Measurements from ENCODE around the gene PIEZO2.

The PIEZO2 gene

DNA sequence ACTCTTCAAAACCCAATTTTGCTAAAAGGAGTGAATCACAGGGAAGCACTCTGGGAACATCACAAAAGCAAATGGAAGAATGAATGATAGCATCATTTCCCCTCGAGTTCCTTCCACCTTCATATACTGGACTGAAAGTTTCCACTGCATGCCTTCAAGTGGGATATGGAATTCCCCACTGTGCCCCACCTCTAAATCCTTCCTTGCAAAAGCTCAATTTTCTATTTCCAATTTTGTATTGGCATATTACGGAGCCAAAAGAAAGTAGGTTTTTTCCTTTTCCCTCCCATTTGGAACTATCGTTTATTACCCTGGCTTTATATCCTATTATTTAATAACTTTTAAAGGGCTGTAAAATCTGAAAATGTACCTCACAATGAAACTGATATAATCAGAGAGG is 149.3 kb downstream of the PIEZO2 start:
- Histone ChIP-seq H3K4me1 (ENCODE audit: control insufficient read depth, insufficient read depth, low read length) (no peaks in the 10 kb centered on the region), H3K36me3 (ENCODE audit: control insufficient read depth, insufficient read depth, low read length) (no peaks in the 10 kb centered on the region), H3K4me3 (ENCODE audit: low read length) (no peak overlapping the region), H3K27ac (ENCODE audit: low read length) (no peak overlapping the region), H3K9me3 (ENCODE audit: control insufficient read depth, insufficient read depth, low read length) (no peaks in the 10 kb centered on the region), H3K27me3 (ENCODE audit: control insufficient read depth, insufficient read depth, low read length) (no peaks in the 10 kb centered on the region)
- DNase-seq (ENCODE audit: low read depth, low spot score) = no peak
- no CpG with 5 or more reads among the region's 3 CpGs for WGBS (ENCODE audit: insufficient coverage, insufficient read length)

DNA sequence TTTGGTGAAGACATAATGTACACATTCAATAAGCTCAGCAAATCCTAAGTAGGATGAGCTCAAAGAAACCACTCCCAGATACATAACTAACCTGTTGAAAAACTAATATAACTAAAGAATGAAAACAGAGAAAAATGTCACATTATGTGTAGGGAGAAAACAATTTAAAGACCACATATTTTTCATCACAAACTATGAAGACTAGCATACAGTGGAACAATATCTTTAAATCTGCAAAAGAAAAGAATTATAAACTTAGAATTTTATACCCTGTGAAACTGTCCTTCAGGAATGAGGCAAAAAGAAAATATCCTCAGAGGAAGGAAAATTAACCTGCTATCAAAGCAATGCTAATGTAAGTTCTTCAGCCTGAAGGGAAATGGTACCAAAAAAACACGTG is 151.5 kb downstream of the PIEZO2 start:
- DNase-seq (ENCODE audit: low read depth, low spot score) = no peak
- no peaks in the 10 kb centered on the region for H3K9me3 ChIP-seq (ENCODE audit: control insufficient read depth, insufficient read depth, low read length)
- H3K27ac ChIP-seq (ENCODE audit: low read length) = no peak overlapping the region
- no CpG with 5 or more reads among the region's 1 CpG for WGBS (ENCODE audit: insufficient coverage, insufficient read length)
- no peaks in the 10 kb centered on the region for H3K27me3 ChIP-seq (ENCODE audit: control insufficient read depth, insufficient read depth, low read length)
- no peak overlapping the region for H3K4me3 ChIP-seq (ENCODE audit: low read length)
- no peaks in the 10 kb centered on the region for H3K4me1 ChIP-seq (ENCODE audit: control insufficient read depth, insufficient read depth, low read length)
- no peaks in the 10 kb centered on the region for H3K36me3 ChIP-seq (ENCODE audit: control insufficient read depth, insufficient read depth, low read length)

DNA sequence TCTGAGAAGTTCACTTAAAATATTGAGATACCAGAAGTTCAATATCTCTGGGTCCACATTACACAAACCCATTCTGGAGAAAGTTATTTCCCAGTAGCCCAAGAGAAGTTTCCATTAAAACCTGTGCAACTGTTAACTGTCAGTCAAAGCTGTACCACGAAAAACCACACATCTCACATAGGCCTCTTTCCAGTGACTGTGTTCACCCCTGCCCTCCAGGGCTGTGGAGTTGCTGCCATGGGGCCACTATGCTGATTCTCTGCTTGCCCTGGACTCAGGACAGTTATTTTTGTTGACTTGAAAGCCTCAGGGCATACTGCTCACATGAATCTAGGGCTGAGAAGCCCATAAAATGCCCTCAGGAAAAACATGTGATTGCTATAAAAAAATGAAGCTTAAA is 153.8 kb downstream of the PIEZO2 start:
- H3K27me3 ChIP-seq (ENCODE audit: control insufficient read depth, insufficient read depth, low read length) = no peaks in the 10 kb centered on the region
- H3K36me3 ChIP-seq (ENCODE audit: control insufficient read depth, insufficient read depth, low read length) = no peaks in the 10 kb centered on the region
- no peaks in the 10 kb centered on the region for H3K9me3 ChIP-seq (ENCODE audit: control insufficient read depth, insufficient read depth, low read length)
- no peak for DNase-seq (ENCODE audit: low read depth, low spot score)
- no peak overlapping the region for H3K4me3 ChIP-seq (ENCODE audit: low read length)
- H3K27ac ChIP-seq (ENCODE audit: low read length) = no peak overlapping the region
- WGBS (ENCODE audit: insufficient coverage, insufficient read length) = no CpG with 5 or more reads among the region's 1 CpG
- H3K4me1 ChIP-seq (ENCODE audit: control insufficient read depth, insufficient read depth, low read length) = no peaks in the 10 kb centered on the region

DNA sequence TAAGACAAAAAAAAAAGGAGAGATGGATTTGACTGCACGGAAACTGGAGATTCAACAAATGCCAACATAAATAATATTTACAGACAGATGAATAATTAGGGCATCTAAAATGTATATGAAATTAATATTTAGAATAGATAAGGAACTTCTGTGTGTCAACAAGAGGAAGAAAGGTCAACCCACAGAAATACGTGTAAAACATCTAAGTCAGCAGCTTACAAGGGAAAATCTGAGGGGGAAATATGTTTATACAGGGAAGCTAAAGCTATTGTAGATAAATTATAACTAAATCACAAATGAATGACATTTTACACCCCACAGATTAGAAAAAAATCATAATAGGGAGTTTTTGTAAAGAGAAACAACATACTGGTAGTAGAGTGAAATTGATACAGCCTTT is 159.9 kb downstream of the PIEZO2 start:
- H3K27me3 ChIP-seq (ENCODE audit: control insufficient read depth, insufficient read depth, low read length) = no peaks in the 10 kb centered on the region
- no peaks in the 10 kb centered on the region for H3K4me1 ChIP-seq (ENCODE audit: control insufficient read depth, insufficient read depth, low read length)
- no peak overlapping the region for H3K4me3 ChIP-seq (ENCODE audit: low read length)
- no peak for DNase-seq (ENCODE audit: low read depth, low spot score)
- no peak overlapping the region for H3K27ac ChIP-seq (ENCODE audit: low read length)
- H3K9me3 ChIP-seq (ENCODE audit: control insufficient read depth, insufficient read depth, low read length) = no peaks in the 10 kb centered on the region
- no CpG with 5 or more reads among the region's 2 CpGs for WGBS (ENCODE audit: insufficient coverage, insufficient read length)
- H3K36me3 ChIP-seq (ENCODE audit: control insufficient read depth, insufficient read depth, low read length) = no peaks in the 10 kb centered on the region

DNA sequence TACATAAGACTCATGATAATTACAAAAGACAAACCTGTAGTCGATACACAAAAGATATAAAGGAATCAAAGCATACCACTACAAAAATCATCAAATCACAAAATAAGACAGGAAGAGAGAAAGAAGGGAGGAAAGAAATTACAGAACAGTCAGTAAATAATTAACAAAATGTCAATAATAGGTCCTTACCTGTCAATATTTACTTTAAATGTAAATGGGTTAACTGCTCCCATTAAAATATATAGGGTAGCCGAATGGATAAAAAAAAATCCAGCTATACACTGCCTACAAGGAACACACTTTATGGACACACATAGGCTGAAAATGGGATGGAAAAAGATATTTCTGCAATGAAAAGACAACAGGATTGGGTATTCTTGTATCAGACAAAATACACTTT is 163.7 kb downstream of the PIEZO2 start:
- no peaks in the 10 kb centered on the region for H3K27me3 ChIP-seq (ENCODE audit: control insufficient read depth, insufficient read depth, low read length)
- no peak for DNase-seq (ENCODE audit: low read depth, low spot score)
- no peaks in the 10 kb centered on the region for H3K9me3 ChIP-seq (ENCODE audit: control insufficient read depth, insufficient read depth, low read length)
- no peaks in the 10 kb centered on the region for H3K4me1 ChIP-seq (ENCODE audit: control insufficient read depth, insufficient read depth, low read length)
- no peaks in the 10 kb centered on the region for H3K36me3 ChIP-seq (ENCODE audit: control insufficient read depth, insufficient read depth, low read length)
- no CpG with 5 or more reads among the region's 2 CpGs for WGBS (ENCODE audit: insufficient coverage, insufficient read length)
- no peak overlapping the region for H3K4me3 ChIP-seq (ENCODE audit: low read length)
- H3K27ac ChIP-seq (ENCODE audit: low read length) = no peak overlapping the region

DNA sequence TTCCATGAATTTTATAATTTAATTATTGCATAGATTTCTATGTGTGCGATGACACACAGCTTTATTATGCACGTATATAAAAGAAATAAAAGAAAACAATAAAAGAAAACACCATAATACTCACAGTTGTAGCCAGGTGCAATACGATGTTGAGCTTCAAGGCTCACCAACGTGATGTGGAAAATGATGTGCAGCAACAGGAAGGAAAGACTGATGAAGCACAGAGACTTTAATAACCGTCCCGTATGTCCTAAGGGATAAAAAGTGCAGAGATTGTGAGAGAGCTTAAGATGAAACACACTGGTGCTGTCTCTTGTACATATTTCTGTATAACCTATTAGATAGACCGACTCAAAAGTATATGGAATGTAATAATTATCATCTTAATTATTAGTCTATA is 170.0 kb downstream of the PIEZO2 start:
- Histone ChIP-seq H3K4me1 (ENCODE audit: control insufficient read depth, insufficient read depth, low read length) (no peaks in the 10 kb centered on the region), H3K9me3 (ENCODE audit: control insufficient read depth, insufficient read depth, low read length) (no peaks in the 10 kb centered on the region), H3K36me3 (ENCODE audit: control insufficient read depth, insufficient read depth, low read length) (no peaks in the 10 kb centered on the region), H3K27me3 (ENCODE audit: control insufficient read depth, insufficient read depth, low read length) (no peaks in the 10 kb centered on the region), H3K27ac (ENCODE audit: low read length) (no peak overlapping the region), H3K4me3 (ENCODE audit: low read length) (no peak overlapping the region)
- no peak for DNase-seq (ENCODE audit: low read depth, low spot score)
- WGBS (ENCODE audit: insufficient coverage, insufficient read length) = no CpG with 5 or more reads among the region's 7 CpGs

DNA sequence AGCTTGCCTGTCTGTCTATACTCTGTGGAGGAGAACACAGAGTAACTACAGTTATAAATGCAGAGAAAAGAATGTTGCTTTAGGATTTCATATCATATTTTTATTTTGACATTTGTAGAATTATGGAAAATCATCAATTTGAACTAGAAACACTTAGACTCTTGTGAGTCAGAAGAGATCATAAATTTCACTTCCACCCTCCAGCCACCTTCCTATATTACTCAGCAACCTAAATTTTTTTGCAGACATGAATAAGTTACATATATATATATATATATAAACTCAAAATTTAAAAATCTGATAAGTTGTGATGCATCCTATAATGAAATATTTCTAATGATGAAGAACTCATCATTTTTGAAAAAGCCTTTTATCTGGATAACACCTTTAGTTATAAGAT is 172.3 kb downstream of the PIEZO2 start:
- Histone ChIP-seq H3K36me3 (ENCODE audit: control insufficient read depth, insufficient read depth, low read length) (no peaks in the 10 kb centered on the region), H3K27me3 (ENCODE audit: control insufficient read depth, insufficient read depth, low read length) (no peaks in the 10 kb centered on the region), H3K9me3 (ENCODE audit: control insufficient read depth, insufficient read depth, low read length) (no peaks in the 10 kb centered on the region), H3K4me1 (ENCODE audit: control insufficient read depth, insufficient read depth, low read length) (no peaks in the 10 kb centered on the region), H3K27ac (ENCODE audit: low read length) (no peak overlapping the region), H3K4me3 (ENCODE audit: low read length) (no peak overlapping the region)
- no peak for DNase-seq (ENCODE audit: low read depth, low spot score)

DNA sequence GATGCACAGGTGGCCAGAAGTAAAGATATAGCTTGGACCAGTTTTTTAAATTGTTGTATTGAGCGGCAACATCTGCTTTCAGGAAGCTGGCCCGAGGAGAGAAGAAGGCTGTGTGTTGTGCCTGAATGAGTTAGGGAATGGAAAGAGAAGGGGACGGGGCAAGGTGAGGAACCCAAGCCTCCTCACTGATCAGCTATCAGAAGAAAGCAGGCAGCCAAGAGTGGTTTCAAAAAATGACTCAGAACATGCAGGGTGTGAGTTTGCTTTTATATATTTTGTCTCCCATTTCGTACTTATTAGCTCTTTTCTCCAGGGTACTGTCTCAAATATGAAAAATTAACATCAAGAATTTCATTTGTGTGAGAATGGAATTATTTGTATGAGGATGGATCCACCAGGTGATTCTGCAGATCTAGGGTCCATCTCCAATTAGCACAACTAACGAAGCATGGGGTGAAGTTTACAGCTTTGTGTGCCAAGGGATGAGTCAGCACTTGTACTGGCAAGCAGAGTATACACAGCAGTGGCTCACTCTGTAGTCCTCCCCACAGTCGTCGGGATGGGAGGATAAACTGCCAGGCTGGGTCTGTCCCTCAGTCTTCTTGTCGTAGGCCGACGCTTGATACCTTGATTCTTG is 175.7 kb downstream of the PIEZO2 start:
- Histone ChIP-seq H3K4me1 (ENCODE audit: control insufficient read depth, insufficient read depth, low read length) (no peaks in the 10 kb centered on the region), H3K27me3 (ENCODE audit: control insufficient read depth, insufficient read depth, low read length) (no peaks in the 10 kb centered on the region), H3K9me3 (ENCODE audit: control insufficient read depth, insufficient read depth, low read length) (no peaks in the 10 kb centered on the region), H3K36me3 (ENCODE audit: control insufficient read depth, insufficient read depth, low read length) (no peaks in the 10 kb centered on the region), H3K4me3 (ENCODE audit: low read length) (no peak overlapping the region), H3K27ac (ENCODE audit: low read length) (no peak overlapping the region)
- DNase-seq (ENCODE audit: low read depth, low spot score) = no peak
- WGBS (ENCODE audit: insufficient coverage, insufficient read length) = no CpG with 5 or more reads among the region's 10 CpGs

DNA sequence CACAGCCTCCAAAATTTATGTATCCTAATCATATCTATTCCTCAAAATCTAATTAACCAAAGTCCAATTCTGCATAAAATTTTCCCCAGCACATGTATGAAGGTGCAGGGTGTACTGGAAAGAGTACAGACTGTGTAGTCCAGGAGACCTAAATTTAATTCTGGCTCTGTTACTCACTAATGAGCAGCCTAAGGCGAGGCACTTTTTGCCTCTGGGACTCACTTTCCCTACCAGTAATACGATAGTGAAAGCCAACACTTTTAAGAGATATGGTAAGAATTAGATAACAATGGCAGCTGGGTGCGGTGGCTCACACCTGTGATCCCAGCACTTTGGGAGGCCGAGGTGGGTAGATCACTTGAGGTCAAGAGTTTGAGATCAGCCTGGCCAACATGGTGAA is 177.7 kb downstream of the PIEZO2 start:
- Histone ChIP-seq H3K4me1 (ENCODE audit: control insufficient read depth, insufficient read depth, low read length) (no peaks in the 10 kb centered on the region), H3K27ac (ENCODE audit: low read length) (no peak overlapping the region), H3K9me3 (ENCODE audit: control insufficient read depth, insufficient read depth, low read length) (no peaks in the 10 kb centered on the region), H3K27me3 (ENCODE audit: control insufficient read depth, insufficient read depth, low read length) (no peaks in the 10 kb centered on the region), H3K36me3 (ENCODE audit: control insufficient read depth, insufficient read depth, low read length) (no peaks in the 10 kb centered on the region), H3K4me3 (ENCODE audit: low read length) (no peak overlapping the region)
- no peak for DNase-seq (ENCODE audit: low read depth, low spot score)
- WGBS (ENCODE audit: insufficient coverage, insufficient read length) = no CpG with 5 or more reads among the region's 4 CpGs

DNA sequence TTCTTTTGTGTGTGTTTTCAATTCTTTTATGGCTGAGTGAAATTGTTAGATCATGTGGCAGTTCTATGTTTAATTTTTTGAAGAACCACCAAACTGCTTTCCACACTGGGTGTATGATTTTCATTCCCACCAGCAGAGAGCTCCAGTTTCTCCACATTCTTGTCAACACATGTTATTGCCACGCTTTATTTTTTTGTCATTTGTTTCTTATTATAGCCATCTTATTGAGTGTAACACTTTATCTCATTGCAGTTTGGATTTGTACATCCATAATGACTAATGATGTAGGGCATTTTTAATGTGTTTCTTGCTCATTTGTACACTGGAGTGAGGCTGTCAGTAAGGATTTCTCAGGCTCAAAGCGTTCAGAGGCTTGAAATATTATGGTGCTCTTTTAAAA is 184.2 kb downstream of the PIEZO2 start:
- H3K4me3 ChIP-seq (ENCODE audit: low read length) = no peak overlapping the region
- H3K36me3 ChIP-seq (ENCODE audit: control insufficient read depth, insufficient read depth, low read length) = no peaks in the 10 kb centered on the region
- no peak for DNase-seq (ENCODE audit: low read depth, low spot score)
- no peaks in the 10 kb centered on the region for H3K27me3 ChIP-seq (ENCODE audit: control insufficient read depth, insufficient read depth, low read length)
- H3K4me1 ChIP-seq (ENCODE audit: control insufficient read depth, insufficient read depth, low read length) = peaks cover 1% of the 10 kb centered on the region; the same call in 1 of the 2 replicates
- WGBS (ENCODE audit: insufficient coverage, insufficient read length) = no CpG with 5 or more reads among the region's 2 CpGs
- no peak overlapping the region for H3K27ac ChIP-seq (ENCODE audit: low read length)
- H3K9me3 ChIP-seq (ENCODE audit: control insufficient read depth, insufficient read depth, low read length) = no peaks in the 10 kb centered on the region

DNA sequence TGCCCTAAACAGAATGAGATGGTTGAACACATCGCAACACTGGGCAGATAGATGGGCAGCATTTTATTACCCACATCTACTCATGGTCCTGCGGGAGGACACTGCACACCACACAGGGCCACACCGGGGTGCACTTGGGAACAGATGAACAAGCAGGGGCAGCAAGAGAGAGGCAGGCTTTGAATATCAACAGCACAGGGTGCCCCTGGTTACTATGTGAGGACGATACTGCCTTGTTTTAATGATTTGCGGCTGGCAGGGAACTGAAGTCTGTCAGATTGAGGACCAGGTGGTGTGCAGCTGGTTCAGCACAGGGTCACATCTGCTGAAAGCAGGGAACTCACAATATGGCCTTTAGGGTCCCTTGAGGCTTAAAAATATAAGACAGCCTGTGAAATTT is 195.7 kb downstream of the PIEZO2 start:
- Histone ChIP-seq H3K36me3 (ENCODE audit: control insufficient read depth, insufficient read depth, low read length) (no peaks in the 10 kb centered on the region), H3K4me3 (ENCODE audit: low read length) (no peak overlapping the region), H3K27ac (ENCODE audit: low read length) (no peak overlapping the region), H3K4me1 (ENCODE audit: control insufficient read depth, insufficient read depth, low read length) (no peaks in the 10 kb centered on the region), H3K27me3 (ENCODE audit: control insufficient read depth, insufficient read depth, low read length) (no peaks in the 10 kb centered on the region), H3K9me3 (ENCODE audit: control insufficient read depth, insufficient read depth, low read length) (no peaks in the 10 kb centered on the region)
- no CpG with 5 or more reads among the region's 5 CpGs for WGBS (ENCODE audit: insufficient coverage, insufficient read length)
- no peak for DNase-seq (ENCODE audit: low read depth, low spot score)

Data from iPS DF 6.9 (cell line).